Peyer's patch (tissue), 4 donors: ENCODE results near the gene EZH2. TPM values are rescaled to one million over a fixed set of nuclear protein-coding genes. Genes with fewer than 3 reads are reported as not detected.

Experiments used
- DNase-seq, 3 donors: peaks; one replicate each; pipeline ENCODE4 v3.0.0-alpha.2; 2017 to 2019
- H3K27ac ChIP-seq, 4 donors: fragments of 200-600 bp; sonication (generic); one replicate each; pipeline ENCODE4 v1.5.1; 2016 to 2019
- H3K27me3 ChIP-seq, 2 donors: fragments of 200-600 bp; sonication (generic); one replicate each; pipeline ENCODE4 v1.5.1; 2019
- H3K36me3 ChIP-seq, 3 donors: fragments of 200-600 bp; sonication (generic); one replicate each; pipeline ENCODE4 v1.5.1; 2016 to 2019
- H3K4me1 ChIP-seq, 4 donors: fragments of 200-600 bp; sonication (generic); one replicate each; pipeline ENCODE4 v1.5.1; 2016 to 2019
- H3K4me3 ChIP-seq, 4 donors: fragments of 200-600 bp; sonication (generic); 1 replicate in 3 of 4; 2 replicates in 1 of 4; pipeline ENCODE4 v1.5.1; 2016 to 2019; ENCODE audit warnings: mild to moderate bottlenecking in 1 of 4
- H3K9me3 ChIP-seq, 4 donors: fragments of 200-600 bp; sonication (generic); one replicate each; pipeline ENCODE4 v1.5.1; 2016 to 2019; ENCODE audit warnings: mild to moderate bottlenecking in 1 of 4
- POLR2A ChIP-seq, 2 donors: fragments of 450-650 bp; IDR thresholded peaks; one replicate each; pipeline ENCODE4 v1.5.1; 2017; ENCODE audit warnings: antibody characterized with exemption in 2 of 2, mild to moderate bottlenecking in 2 of 2, moderate library complexity in 2 of 2
- total RNA-seq, 4 donors: library from RNA; depleted of rRNA; stranded (reverse); fragments of >200 nt; gene quantifications; one replicate each; pipeline ENCODE4 v1.1.0, GENCODE V29; 2016
- TF ChIP-seq, protein P1 (sequence below), 6 experiments: fragments of 450-650 bp in 4 of 6; fragments of 200-600 bp in 2 of 6; sonication (generic) in 1 of 6; IDR thresholded peaks; one replicate each; pipeline ENCODE4 v1.5.1; 2017 to 2019; ENCODE audit warnings: antibody characterized with exemption in 6 of 6, mild to moderate bottlenecking in 3 of 6, moderate library complexity in 1 of 6

EZH2 gene
- total RNA-seq, 4 donors from 2014 or later: 7.4 to 30.5 (median 8.2) TPM

DNA sequence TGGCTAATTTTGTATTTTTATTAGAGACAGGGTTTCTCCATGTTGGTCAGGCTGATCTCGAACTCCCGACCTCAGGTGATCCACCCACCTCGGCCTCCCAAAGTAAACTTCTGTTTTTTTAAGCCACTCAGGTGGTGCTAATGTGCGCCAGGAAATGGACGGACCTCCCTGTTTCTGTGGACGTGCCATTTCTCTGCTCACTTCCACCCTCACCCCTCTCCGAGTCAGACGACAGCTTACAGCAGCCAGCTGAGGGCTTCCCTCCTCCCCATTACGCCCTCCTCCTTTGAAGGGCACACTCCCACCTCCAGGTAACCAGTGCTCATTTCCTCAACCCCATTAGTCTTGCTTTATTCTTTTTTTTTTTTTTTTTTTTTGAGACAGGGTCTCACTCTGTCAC, 41.7 kb upstream of the EZH2 start:
- TF ChIP-seq, protein P1, sequence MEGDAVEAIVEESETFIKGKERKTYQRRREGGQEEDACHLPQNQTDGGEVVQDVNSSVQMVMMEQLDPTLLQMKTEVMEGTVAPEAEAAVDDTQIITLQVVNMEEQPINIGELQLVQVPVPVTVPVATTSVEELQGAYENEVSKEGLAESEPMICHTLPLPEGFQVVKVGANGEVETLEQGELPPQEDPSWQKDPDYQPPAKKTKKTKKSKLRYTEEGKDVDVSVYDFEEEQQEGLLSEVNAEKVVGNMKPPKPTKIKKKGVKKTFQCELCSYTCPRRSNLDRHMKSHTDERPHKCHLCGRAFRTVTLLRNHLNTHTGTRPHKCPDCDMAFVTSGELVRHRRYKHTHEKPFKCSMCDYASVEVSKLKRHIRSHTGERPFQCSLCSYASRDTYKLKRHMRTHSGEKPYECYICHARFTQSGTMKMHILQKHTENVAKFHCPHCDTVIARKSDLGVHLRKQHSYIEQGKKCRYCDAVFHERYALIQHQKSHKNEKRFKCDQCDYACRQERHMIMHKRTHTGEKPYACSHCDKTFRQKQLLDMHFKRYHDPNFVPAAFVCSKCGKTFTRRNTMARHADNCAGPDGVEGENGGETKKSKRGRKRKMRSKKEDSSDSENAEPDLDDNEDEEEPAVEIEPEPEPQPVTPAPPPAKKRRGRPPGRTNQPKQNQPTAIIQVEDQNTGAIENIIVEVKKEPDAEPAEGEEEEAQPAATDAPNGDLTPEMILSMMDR (IDR thresholded peaks at IDR 0.05): no peak
- TF ChIP-seq POLR2A (IDR thresholded peaks at IDR 0.05): no peak
- Histone ChIP-seq H3K9me3 (no peaks in the 10 kb centered on the region), H3K27me3 (no peaks in the 10 kb centered on the region), H3K36me3 (no peaks in the 10 kb centered on the region), H3K4me1 (no peaks in the 10 kb centered on the region), H3K4me3 (no peak overlapping the region), H3K27ac (no peak overlapping the region)
- no peak for DNase-seq

DNA sequence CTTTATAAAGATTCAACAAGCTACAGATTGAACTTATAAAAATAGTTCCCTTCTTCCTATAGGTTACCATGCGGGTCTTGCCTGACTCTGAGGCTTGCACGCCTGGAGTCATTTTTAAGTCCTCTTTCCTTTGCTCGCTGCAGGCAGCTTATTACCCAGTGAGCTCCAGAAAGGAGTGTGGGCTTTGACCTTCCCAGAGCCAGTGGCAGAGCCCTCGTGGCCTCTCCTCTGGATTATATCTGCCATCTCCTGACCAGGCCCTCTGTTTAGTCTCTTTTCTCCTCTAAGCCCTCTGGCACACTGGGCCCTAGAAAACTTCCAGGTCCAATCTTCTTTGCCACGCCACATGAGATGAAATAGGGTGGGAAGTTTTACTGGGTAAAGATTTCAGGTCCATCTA, 39.9 kb upstream of the EZH2 start:
- no peaks in the 10 kb centered on the region for H3K9me3 ChIP-seq
- no peak for TF ChIP-seq POLR2A (IDR thresholded peaks at IDR 0.05)
- TF ChIP-seq, protein P1 (IDR thresholded peaks at IDR 0.05): no peak
- no peaks in the 10 kb centered on the region for H3K36me3 ChIP-seq
- H3K27me3 ChIP-seq: no peaks in the 10 kb centered on the region
- H3K27ac ChIP-seq: no peak overlapping the region
- no peaks in the 10 kb centered on the region for H3K4me1 ChIP-seq
- DNase-seq: no peak
- H3K4me3 ChIP-seq: no peak overlapping the region

DNA sequence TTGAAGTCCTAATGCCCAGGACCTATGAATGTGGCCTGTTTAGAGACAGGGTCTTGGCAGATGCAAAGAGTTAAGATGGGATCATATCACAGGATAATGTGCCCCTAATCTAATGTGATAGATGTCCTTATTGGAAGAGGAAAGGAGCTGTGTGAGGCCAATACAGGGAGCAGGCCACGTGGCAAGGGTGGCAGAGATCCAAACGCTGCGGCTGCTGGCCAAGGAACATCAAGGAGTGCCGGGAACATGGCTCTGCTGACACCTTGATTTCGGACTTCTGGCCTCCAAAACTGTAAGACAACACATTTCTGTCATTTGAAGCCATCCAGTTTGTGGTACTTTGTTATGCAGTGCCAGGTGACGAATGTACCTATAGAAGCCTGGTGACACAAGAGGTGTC, 37.7 kb upstream of the EZH2 start:
- Histone ChIP-seq H3K4me1 (no peaks in the 10 kb centered on the region), H3K36me3 (no peaks in the 10 kb centered on the region), H3K9me3 (no peaks in the 10 kb centered on the region), H3K4me3 (no peak overlapping the region), H3K27me3 (no peaks in the 10 kb centered on the region), H3K27ac (no peak overlapping the region)
- DNase-seq: peak in 2 of 3 donors; percentile 52 to 63
- no peak for TF ChIP-seq POLR2A (IDR thresholded peaks at IDR 0.05)
- TF ChIP-seq, protein P1 (IDR thresholded peaks at IDR 0.05): no peak

DNA sequence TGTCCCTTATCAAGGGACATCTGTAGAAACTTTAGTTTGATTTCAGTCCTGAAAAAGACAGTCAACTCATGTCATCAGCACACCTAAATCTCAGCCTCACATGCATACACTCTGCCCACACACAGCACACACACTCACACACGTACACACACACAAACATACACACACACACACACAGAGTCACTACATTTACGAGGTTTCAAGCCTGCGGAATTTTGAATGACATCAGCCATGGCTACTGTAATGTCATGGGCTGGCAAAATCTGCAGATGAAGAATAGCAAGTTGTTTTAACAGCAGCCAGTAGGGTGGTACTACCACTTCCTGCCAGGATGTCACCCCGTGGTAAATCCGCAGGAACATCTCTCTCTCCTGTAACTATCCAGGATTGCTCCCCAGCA, 37.1 kb upstream of the EZH2 start:
- TF ChIP-seq, protein P1 (IDR thresholded peaks at IDR 0.05): no peak
- no peak for TF ChIP-seq POLR2A (IDR thresholded peaks at IDR 0.05)
- no peaks in the 10 kb centered on the region for H3K27me3 ChIP-seq
- no peaks in the 10 kb centered on the region for H3K4me1 ChIP-seq
- DNase-seq: no peak
- H3K36me3 ChIP-seq: no peaks in the 10 kb centered on the region
- no peak overlapping the region for H3K27ac ChIP-seq
- no peaks in the 10 kb centered on the region for H3K9me3 ChIP-seq
- H3K4me3 ChIP-seq: no peak overlapping the region

DNA sequence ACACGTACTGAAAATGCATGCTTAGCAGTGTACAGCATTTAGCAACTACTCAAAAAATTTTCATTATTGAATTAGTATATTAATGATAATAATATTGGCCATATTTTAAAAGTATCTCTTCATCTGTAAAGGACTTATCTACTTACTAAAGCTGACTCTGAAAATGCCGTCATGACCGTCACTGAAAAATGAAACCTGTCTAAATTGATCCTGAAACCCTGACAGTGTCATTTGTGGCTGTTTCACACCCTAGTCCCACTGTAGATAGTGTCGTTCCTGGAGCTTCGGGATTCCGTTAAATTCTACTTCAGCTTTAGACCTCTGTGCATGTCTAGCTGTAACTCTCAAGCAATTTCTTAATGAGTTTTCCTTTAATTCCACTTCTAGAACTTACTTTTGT, 35.8 kb upstream of the EZH2 start:
- H3K9me3 ChIP-seq: no peaks in the 10 kb centered on the region
- no peak for TF ChIP-seq POLR2A (IDR thresholded peaks at IDR 0.05)
- TF ChIP-seq, protein P1 (IDR thresholded peaks at IDR 0.05): no peak
- no peaks in the 10 kb centered on the region for H3K27me3 ChIP-seq
- no peaks in the 10 kb centered on the region for H3K36me3 ChIP-seq
- no peak for DNase-seq
- H3K4me3 ChIP-seq: no peak overlapping the region
- H3K27ac ChIP-seq: no peak overlapping the region
- H3K4me1 ChIP-seq: peaks cover 0 to 9% (median 2%) of the 10 kb centered on the region in 4 donors

DNA sequence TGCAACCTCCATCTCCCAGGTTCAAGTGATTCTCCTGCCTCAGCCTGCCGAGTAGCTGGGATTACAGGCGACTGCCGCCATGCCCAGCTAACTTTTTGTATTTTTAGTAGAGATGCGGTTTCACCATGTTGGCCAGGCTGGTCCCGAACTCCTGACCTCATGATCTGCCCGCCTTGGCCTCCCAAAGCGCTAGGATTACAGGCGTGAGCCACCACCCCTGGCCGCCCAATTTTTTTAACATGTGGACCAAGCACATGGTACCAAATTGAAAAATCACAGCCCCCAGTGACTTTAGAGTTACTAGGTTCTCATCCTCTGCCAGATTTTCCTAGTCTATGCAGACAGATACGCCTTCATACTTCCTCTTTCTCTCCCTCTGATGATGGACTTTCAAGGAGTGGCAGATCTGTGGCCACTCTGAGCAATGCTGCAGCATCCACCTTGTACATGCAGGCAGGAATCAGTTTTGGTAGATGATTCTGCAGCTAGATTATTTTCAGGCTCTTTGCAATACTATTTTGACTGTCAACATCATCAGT, 34.0 kb upstream of the EZH2 start:
- TF ChIP-seq POLR2A (IDR thresholded peaks at IDR 0.05): no peak
- TF ChIP-seq, protein P1 (IDR thresholded peaks at IDR 0.05): no peak
- no peaks in the 10 kb centered on the region for H3K9me3 ChIP-seq

More for the DNA sequence above, 34.0 kb upstream of the EZH2 start:
- DNase-seq: no peak
- Histone ChIP-seq H3K27ac (no peak overlapping the region), H3K27me3 (no peaks in the 10 kb centered on the region), H3K4me3 (no peak overlapping the region), H3K36me3 (no peaks in the 10 kb centered on the region), H3K4me1 (peaks cover 0 to 12% (median 6%) of the 10 kb centered on the region in 4 donors)
